Activated CD8-positive, alpha-beta memory T cell treated with anti-CD3 and anti-CD28 coated beads for 1 hour (primary cell): Measurements from ENCODE around the gene HEATR9.

Experiments used
- DNase-seq, 2 donors: peaks; one replicate each; pipeline ENCODE4 v3.0.0-alpha.2; 2020; ENCODE audit warnings: low read depth in 1 of 2; ENCODE audit errors: extremely low read depth in 1 of 2

The HEATR9 gene

DNA sequence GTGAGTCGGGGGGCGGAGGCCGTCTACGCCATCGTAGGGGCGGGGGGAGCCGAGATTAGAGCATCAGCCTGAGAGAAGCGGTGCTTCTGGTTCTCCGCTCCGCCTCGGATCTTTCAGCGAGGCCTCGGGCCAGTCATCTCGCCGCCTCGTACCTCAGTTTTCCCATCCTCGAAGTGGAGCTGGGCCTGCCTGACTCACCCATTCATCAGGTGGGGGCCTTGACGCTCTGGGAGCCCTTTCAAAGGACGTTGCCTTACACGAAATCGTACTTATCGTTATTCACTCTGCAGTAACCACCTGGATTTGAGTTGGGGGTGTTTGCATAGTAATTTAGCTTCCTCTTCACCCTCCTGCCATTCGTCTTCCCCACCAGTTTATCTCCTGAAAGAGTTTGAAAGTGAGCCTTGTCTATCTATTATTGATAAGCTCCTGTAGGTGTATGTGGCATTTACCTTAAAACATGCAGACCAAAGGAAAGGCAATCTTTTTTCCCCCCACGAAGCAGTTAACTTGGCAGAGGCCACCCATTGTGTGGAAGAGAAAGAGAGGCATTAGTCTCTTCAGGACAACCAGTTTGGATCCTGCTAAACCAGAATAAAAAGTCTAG is 58.7 kb downstream of the HEATR9 start:
- DNase-seq: no peak

DNA sequence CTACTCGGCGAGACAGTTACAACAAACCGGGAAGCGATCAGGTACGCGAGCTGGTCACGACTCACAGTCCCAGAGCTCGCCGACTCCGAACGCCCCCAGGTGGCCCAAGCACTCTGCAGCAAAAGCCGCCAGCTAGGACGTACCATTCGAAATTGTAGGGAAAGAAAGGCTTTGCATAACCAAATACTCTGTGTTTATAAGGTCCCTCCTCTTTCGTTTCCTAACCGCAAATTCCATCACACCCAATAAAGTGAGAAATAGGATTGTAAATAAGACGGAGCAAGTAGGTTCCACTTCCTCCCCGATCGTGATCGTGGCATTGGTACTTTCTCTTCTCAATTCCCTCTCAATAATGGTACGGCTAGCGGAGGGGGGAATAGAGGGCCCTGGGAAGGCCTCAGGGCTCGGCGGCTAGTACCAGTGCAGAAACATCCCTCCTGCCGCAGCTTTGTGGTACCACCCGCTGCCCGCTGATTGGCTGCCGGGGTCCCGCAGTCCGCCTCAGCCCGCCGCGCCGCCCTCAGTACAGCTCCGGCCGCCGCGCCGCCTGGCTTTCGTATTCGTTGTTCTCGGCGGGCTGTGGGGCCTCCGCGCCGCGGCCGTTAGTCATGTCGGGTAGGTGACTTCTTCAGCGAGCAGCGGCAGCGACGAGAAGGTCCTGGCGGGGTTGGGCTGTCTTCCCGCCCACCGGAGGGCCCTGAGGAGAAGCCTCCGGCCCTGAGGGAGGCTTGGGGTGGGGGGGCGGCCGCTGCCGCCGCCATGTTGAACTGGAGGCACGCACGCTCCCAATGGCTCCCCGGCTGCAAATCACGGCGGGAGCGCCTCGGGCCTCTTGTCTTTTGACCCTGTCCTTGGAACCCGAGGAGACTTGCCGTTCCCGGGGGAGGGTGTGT is 59.5 kb downstream of the HEATR9 start, which contains the start of gene TAF15:
TAF15 (plus strand) TSS at position 523 of the 893 bp plus-strand sequence; CDS start at position 609, 86 bp downstream.
- DNase-seq: peak; percentile 91

GRCh38 chr17:35808240-35808961 is 60.3 kb downstream of the HEATR9 start:
- no peak for DNase-seq

DNA sequence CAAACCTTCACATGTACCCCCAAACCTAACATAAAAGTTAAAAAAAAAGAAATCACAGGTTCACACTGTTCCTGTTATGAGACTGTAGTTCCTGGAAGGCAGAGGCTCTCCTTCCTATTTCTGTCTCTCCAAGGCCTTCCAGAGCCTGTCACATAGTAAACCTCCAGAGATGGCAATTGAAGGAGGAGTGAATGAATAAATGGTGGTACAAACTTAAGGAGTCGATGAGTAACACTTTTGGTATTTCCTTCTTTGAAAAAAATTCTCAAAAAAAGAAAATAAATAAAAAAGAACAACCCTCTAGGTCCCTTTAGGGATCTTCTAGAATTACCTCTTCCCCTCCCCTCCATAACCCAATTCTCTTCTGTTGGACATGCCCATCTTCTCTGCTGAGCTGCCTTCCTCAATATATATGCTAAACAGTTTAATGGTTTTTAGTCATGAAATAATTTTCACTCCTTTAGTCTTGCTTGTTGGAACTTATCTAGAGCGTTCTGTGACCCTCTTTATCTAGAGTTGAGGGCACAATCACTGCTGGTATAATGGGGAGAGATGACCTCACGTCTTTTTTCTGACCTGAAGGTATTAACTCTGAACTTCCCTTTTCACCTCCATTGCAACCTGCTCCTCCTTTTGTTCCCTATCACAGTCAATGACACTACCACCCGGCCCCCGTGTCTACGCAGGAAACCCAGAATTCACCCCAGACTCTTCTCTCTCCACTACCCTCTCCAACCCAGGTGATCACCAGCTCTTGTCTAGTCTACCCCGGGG is 61.1 kb downstream of the HEATR9 start:
- no peak for DNase-seq
